GM06990 (cell line): ENCODE data around the gene PAM16.
A peak's percentile ranks its signal among the peaks of the same experiment; 100 is the strongest.

Experiments used
- DNase-seq: peaks from one replicate; pipeline ENCODE4 v3.0.0-alpha.2; 2011; ENCODE audit not compliant: insufficient read length; ENCODE audit errors: extremely low read depth
- H3K27me3 ChIP-seq: replicated peaks from 2 replicates; pipeline ENCODE4 v1.6.0; 2011; ENCODE audit warnings: low read length; ENCODE audit not compliant: control insufficient read depth, insufficient read depth
- H3K36me3 ChIP-seq: 2 replicates; pipeline ENCODE4 v1.5.1; 2011; ENCODE audit warnings: low read length; ENCODE audit not compliant: control insufficient read depth, insufficient read depth
- H3K4me3 ChIP-seq: replicated peaks from 2 replicates; pipeline ENCODE4 v1.5.1; 2011; ENCODE audit warnings: low read depth, mild to moderate bottlenecking, control low read depth, low read length
- CTCF ChIP-seq: IDR thresholded peaks from 2 replicates; pipeline ENCODE4 v1.5.1; 2011; ENCODE audit warnings: low read length, control low read depth, mild to moderate bottlenecking, inconsistent platforms; ENCODE audit not compliant: insufficient read depth, poor library complexity, severe bottlenecking

PAM16 gene

GRCh38 chr16:4354512-4355409 is 3.6 kb upstream of the PAM16 start:
- H3K4me3 ChIP-seq: no peak overlapping the region
- peaks cover 21% of the 10 kb centered on the region for H3K36me3 ChIP-seq
- DNase-seq: no peak
- no peak for TF ChIP-seq CTCF
- H3K27me3 ChIP-seq: no peaks in the 10 kb centered on the region

GRCh38 chr16:4353675-4354074 is 2.6 kb upstream of the PAM16 start:
- Histone ChIP-seq H3K27me3 (no peaks in the 10 kb centered on the region), H3K36me3 (peaks cover 17% of the 10 kb centered on the region), H3K4me3 (no peak overlapping the region)
- no peak for TF ChIP-seq CTCF
- DNase-seq: no peak

- Histone ChIP-seq H3K27me3 (no peaks in the 10 kb centered on the region), H3K36me3 (peaks cover 11% of the 10 kb centered on the region), H3K4me3 (no peak overlapping the region)
- DNase-seq: no peak
- TF ChIP-seq CTCF: no peak
Measured at GRCh38 chr16:4352843-4353242, 1.7 kb upstream of the PAM16 start.

GRCh38 chr16:4351880-4352279 is 759 bp upstream of the PAM16 start:
- no peak overlapping the region for H3K4me3 ChIP-seq
- DNase-seq: no peak
- no peak for TF ChIP-seq CTCF

GRCh38 chr16:4350365-4350786 is 745 bp downstream of the PAM16 start:
- peaks cover 13% of the 10 kb centered on the region for H3K36me3 ChIP-seq
- no peak for TF ChIP-seq CTCF
- no peak for DNase-seq
- H3K4me3 ChIP-seq: peak overlapping the region; percentile 100
- no peaks in the 10 kb centered on the region for H3K27me3 ChIP-seq

More at GRCh38 chr16:4351880-4352279, 759 bp upstream of the PAM16 start:
- H3K36me3 ChIP-seq: peaks cover 14% of the 10 kb centered on the region
- no peaks in the 10 kb centered on the region for H3K27me3 ChIP-seq
